ENCODE data around the gene BBLN.

The BBLN gene

GRCh38 chr9:128141604-128142003, 18.5 kb upstream of the BBLN start:
- in situ Hi-C loops (cut with MboI; ENCODE audit: low pct_unique_long_range_greater_than_20kb, low sequenced_read_pairs, unreplicated experiment): no loop called here
- TF ChIP-seq CTCF (IDR thresholded peaks at IDR 0.05; ENCODE audit: extremely low read depth, insufficient read depth, missing control alignments): no peak
- no peak for DNase-seq (ENCODE audit: low spot score)

- DNase-seq (ENCODE audit: low spot score): no peak
- in situ Hi-C loops (cut with MboI; ENCODE audit: low pct_unique_long_range_greater_than_20kb, low sequenced_read_pairs, unreplicated experiment): no loop called here
- TF ChIP-seq CTCF (IDR thresholded peaks at IDR 0.05; ENCODE audit: extremely low read depth, insufficient read depth, missing control alignments): no peak
These were observed 18.0 kb upstream of the BBLN start for GRCh38 chr9:128142061-128142460.

- no peak for TF ChIP-seq CTCF (IDR thresholded peaks at IDR 0.05; ENCODE audit: extremely low read depth, insufficient read depth, missing control alignments)
- in situ Hi-C loops (cut with MboI; ENCODE audit: low pct_unique_long_range_greater_than_20kb, low sequenced_read_pairs, unreplicated experiment): no loop called here
- DNase-seq (ENCODE audit: low spot score): no peak
These were observed 17.5 kb upstream of the BBLN start for GRCh38 chr9:128142596-128142995.

GRCh38 chr9:128143525-128144238, 16.4 kb upstream of the BBLN start:
- in situ Hi-C loops (cut with MboI; ENCODE audit: low pct_unique_long_range_greater_than_20kb, low sequenced_read_pairs, unreplicated experiment): no loop called here
- no peak for DNase-seq (ENCODE audit: low spot score)
- TF ChIP-seq CTCF (IDR thresholded peaks at IDR 0.05; ENCODE audit: extremely low read depth, insufficient read depth, missing control alignments): no peak

- no peak for DNase-seq (ENCODE audit: low spot score)
- TF ChIP-seq CTCF (IDR thresholded peaks at IDR 0.05; ENCODE audit: extremely low read depth, insufficient read depth, missing control alignments): no peak
- in situ Hi-C loops (cut with MboI; ENCODE audit: low pct_unique_long_range_greater_than_20kb, low sequenced_read_pairs, unreplicated experiment): no loop called here
These were observed 15.6 kb upstream of the BBLN start for GRCh38 chr9:128144239-128145181.

- in situ Hi-C loops (cut with MboI; ENCODE audit: low pct_unique_long_range_greater_than_20kb, low sequenced_read_pairs, unreplicated experiment): no loop called here
- DNase-seq (ENCODE audit: low spot score): no peak
- no peak for TF ChIP-seq CTCF (IDR thresholded peaks at IDR 0.05; ENCODE audit: extremely low read depth, insufficient read depth, missing control alignments)
These were observed 14.5 kb upstream of the BBLN start for GRCh38 chr9:128145536-128145935.

Measured in GM13977 (cell line).